CD4-positive, alpha-beta T cell treated with Interleukin-15 for 1 hour (primary cell): ENCODE measurements around the gene STK32C.

Experiments
- DNase-seq: peaks from one replicate; pipeline ENCODE4 v3.0.0-alpha.2; 2020

STK32C gene

DNA sequence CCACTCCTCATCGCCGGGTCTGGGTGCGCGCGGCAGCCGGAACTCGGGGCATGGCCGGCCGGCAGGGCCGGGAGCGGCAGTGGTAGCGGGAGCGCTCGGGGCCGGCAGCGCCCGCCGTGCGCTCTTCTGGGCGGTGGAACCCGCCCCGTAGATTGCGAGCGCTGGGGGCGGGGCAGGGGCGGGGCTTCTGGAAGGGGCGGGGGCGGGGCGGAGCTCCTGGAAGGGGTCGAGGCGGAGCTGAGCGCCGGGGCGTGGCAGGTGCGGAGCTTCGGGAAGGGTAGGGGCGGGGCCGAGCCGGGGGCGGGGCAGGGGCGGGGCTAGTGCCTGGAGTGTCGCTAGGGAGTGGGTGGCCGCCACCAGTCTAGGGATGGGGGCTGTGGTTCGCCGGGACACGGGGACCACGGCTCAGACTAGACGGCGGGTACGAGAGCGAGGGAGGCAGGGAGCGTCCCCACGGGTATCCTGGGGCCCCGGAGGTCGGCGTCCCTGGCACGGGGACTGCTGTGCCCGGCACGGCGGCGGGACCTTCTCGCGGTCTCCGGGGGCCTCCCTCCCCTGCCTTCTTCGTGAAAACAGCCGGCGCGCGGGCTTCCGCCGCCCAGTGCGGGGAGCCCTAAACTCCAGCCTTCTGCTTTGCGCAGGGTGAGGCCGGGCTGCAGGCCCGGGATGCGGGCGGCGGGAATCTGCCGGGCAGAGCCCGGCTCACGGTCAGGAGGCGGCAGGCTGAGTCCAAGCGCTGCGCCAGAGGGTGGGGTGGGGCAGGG lies at the start of gene STK32C:
Gene STK32C (minus strand): TSS at position 128 of the 764 bp plus-strand sequence. CDS start 117 bp downstream, at position 11.
- peak; percentile 92 for DNase-seq

DNA sequence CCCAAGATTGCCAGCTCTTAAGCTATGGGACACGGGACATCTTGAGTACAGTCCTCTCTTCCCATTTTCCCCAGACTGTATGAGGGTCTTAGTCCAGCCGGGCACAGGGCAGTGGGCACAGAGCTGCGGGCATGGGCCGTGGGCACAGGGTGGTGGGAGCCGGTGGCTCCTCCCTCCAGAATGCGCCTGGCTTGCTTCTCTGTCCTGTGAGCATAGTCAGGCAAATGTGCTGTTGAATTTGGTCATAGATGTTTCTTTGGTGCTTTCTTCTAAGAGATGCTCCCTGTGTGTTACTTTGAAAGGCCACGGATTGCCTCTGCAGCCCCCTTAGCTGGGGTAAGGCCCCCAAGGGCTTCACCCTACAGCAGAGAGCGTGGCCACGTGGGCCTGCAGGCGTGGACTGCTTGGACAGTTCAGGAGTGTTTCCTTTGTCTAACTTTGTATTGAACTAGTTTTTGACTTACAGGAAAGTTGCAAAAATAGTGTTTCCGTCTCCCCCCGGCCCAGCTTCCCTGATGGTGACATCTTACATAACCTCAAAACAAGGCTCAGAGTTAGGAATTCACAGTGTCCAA lies 49.0 kb upstream of the STK32C start:
- DNase-seq, result no peak

- no peak for DNase-seq
These were observed 48.0 kb upstream of the STK32C start for GRCh38 chr10:132355754-132356153.

- no peak for DNase-seq
These were observed 47.5 kb upstream of the STK32C start for GRCh38 chr10:132355297-132355696.

GRCh38 chr10:132354356-132355094 lies 46.8 kb upstream of the STK32C start:
- DNase-seq, result no peak

DNA sequence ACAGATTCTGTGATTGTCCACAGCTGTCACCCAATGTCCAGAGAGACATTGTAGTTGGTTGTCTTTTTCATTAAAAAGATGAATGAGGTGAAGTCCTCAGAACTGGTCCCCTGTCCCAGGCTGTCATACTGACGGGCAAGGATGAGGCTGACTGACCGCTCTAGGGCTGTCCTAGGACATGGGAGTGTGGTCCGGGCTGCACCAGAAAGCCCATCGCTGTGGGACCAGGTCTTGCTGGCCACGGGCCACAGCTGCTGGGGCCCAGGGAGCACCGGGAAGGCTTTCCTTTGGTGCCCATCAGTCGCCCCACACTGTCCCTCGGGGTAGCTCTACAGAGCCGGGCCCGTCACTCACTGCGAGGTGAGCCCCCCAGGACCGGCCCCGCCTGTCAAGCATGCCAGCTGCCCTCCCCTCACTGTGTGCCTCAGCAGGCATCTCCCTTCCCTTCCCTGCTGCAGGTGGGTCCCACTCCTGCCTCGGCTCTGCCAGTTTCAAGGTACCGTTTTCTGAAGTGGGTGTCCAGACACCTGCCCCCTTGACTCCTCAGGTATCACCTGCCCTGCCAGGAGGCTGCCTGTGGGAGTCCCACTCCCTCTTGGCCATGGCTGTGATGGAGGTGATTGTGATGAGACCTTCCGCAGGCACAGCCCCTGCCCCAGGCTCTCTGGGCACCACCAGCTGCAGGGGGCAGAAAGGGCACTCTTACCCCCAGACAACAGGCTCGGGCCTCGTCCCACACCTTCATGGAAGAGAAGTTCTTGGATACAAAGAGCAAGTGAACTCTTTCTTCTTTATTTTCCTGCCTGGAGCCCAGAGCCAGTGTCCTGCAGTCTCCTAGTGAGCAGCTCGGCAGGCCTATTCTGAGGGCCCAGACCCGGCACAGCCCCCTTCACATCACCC lies 46.0 kb upstream of the STK32C start:
- DNase-seq, result no peak

- peak; percentile 62 for DNase-seq
These were observed 44.9 kb upstream of the STK32C start for GRCh38 chr10:132352462-132353308.

DNA sequence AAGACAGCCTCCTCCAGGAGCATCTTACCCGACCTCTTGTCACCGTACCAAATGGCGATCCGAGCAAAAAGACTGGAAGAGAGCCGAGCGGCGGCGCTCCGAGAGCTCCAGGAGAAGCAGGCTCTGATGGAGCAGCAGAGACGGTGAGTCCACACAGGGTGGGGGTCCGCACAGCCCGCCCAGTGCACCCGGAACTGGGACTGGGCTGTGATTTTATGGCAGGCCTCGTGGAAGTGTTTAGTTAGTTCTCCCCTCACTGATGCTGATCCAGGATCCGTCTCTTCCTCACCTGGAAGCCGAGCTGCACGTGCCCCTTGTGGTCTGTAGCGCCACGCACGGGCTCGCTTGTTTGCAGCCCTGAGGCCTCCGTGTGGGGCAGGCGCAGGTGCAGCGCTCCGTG lies 43.9 kb upstream of the STK32C start:
- no peak for DNase-seq

DNA sequence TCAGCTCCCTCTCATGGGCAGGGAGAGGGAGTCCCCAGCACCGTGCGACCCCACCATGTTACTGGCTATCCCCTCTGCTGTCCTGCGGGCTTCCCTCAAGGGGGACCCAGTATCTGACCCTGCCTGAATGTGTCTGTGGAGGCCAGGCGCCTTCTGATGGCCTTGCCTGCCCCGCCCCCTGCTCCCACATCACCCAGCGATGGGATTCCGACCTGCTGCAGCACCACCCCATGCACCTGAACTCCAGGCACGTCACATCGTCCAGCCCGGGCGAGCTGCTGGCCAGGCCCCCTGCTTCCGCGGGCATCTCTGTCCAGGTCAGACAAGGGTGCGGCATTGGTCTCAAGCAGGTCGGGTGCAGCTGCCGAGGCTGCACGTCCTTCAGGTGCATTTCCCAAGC lies 43.2 kb upstream of the STK32C start:
- DNase-seq, result peak; percentile 7

GRCh38 chr10:132350391-132350790 lies 42.6 kb upstream of the STK32C start:
- DNase-seq, result peak; percentile 4

GRCh38 chr10:132349766-132350165 lies 42.0 kb upstream of the STK32C start:
- DNase-seq, result no peak

DNA sequence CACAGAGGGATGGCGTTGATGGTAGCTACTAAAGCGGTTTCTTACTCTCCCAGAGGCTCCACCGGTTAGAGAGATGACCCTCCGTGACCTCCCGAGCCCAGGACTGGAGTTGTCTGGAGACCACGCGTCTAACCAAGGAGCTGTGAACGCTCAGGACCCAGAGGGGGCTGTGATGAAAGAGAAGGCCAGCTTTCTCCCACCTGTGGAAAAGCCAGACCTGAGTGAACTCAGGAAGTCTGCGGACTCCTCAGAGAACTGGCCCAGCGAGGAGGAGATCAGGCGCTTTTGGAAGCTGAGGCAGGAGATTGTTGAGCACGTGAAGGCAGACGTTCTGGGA lies 40.1 kb upstream of the STK32C start:
- DNase-seq, result no peak

DNA sequence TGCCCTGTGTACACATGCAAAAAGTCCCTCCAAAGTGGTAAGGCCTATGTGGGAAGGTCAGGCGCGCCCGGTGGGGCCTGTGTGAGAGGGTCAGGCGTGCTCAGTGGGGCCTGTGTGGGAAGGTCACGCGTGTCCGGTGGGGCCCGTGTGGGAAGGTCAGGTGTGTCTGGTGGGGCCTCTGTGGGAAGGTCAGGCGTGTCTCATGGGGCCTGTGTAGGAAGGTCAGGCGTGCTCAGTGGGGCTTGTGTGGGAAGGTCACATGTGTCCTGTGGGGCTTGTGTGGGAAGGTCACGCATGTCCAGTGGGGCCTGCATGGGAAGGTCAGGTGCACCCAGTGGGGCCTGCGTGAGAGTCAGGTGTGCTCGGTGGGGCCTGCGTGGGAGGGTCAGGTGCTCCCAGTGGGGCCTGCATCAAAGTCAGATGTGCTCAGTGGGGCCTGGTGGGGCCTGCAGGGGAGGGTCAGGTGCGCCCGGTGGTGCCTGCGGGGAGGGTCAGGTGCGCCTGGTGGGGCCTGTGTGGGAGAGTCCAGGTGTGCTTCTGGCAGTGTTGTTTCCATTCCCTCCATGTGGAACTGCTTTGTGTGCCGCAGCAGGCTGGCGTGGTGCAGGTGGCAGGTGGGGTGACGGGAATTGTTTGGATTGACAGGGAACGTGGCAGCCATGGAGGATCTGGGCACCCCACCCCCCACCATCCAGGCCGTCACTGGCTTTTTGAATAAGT lies 39.6 kb upstream of the STK32C start:
- DNase-seq, result no peak

DNA sequence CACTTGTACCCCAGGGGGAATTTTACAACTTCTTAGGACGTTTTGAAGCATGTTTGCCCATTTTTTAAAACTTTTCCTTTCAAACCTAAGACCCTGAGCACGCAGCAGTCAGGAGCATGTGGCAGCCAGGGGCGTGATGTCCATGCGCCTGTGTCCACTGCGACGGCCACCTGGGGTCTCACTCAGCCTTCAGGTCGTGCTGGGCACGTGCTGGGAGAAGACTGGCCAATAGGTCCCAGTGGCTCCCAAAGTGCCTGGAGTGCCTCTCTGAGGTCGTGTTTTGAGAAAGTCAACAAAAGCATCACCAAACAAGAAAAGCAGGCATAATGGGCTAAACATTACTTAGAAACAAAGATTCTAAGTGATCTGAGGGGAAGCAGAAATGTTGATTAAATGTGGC lies 39.1 kb upstream of the STK32C start:
- DNase-seq, result no peak

GRCh38 chr10:132345345-132345744 lies 37.6 kb upstream of the STK32C start:
- no peak for DNase-seq

DNA sequence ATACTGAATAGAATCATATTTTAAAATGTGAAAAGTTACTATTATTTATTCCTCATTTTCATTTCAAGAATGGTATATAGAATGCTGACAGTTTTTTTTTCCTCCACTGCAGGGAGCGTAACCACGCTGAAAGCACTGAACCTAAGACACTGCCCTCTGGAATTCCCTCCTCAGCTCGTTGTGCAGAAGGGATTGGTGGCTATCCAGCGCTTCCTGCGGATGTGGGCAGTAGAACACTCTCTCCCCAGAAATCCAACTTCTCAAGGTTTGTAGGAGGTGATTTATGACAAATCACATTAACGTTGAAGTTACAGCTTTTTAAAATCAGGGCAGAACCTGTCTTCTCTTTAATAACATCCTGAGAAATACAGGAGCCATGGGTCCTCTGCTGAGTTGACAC lies 36.6 kb upstream of the STK32C start:
- DNase-seq, result no peak

DNA sequence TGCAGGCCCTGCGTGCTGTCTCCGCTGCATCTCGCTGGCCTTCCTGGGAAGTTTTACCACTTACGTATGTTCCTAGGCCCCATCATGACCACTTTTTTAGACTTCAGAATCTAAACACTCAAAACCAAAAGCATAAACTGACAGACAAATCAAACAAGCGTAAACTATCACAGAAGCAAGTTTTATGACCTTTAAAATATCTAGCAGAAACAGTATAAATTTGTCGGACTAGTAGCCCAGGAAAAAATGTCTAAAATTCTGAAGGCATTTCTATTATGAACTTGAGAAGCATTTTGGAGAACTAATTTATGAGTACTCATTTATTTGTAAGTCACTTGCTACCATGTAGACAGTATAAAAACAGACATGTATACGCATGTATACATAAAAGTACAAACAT lies 34.8 kb upstream of the STK32C start:
- DNase-seq, result no peak

DNA sequence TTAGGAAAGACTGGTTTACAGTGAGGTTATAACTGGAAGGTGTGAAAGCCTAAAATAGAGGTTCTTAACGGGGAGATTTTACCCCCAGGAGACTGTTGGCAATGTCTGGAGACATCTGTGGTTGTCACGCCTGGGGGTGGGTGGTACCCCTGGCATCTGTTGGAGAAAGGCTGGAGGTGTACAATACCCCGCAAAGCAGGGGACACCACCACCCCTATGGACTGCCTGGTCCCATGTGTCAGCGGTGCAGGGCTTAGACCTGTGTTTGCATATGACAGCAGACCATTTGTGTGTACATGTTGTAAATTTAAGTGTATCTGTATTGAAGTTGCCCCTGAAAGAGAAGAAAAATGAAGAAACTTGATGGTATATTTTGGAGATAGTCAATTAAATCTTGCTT lies 34.0 kb upstream of the STK32C start:
- no peak for DNase-seq

- no peak for DNase-seq
These were observed 33.3 kb upstream of the STK32C start for GRCh38 chr10:132341017-132341416.

DNA sequence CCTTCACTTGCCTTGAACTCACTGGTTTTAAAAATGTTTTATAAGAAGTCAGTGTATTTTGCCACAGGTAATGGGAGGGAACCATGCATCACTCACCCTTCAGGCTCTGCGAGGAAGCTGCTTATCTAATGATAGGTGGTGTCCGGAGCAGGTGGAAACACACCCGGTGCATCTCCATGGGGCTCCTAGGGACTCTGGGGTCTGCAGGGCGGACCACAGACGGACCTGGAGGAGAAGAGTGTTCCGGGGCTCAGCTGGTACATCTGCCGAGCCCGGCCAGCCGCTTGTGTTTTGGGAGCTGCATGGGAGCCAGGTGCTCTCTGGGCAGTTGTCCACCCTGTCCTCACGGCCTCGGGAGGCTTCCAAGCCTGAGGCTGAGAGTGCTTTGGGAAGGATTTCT lies 31.5 kb upstream of the STK32C start:
- DNase-seq, result no peak

- DNase-seq, result no peak
These were observed 31.1 kb upstream of the STK32C start for GRCh38 chr10:132338876-132339275.
